HCT116 (cell line): ENCODE data around the gene MAML1. TPM values are rescaled to one million over a fixed set of nuclear protein-coding genes. Genes with fewer than 3 reads are reported as not detected.

ENCODE experiments used
- ATAC-seq: fragments of 200-7000 bp; cut with Tn5 transposase; 2 replicates; pipeline ENCODE4 v1.9.1; 2020; ENCODE audit warnings: mild to moderate bottlenecking, moderate library complexity
- BruUV-seq: library from RNA; stranded (reverse); fragments of 400-500 nt; replicated peaks from 2 replicates; lab custom pipeline; 2021; lab: Mats Ljungman, UMichigan
- CTCF ChIA-PET: fragments of 300-600 bp; sonication (Branson Sonifier 250); formaldehyde crosslinking; loops from one replicate; lab custom pipeline; 2021; ENCODE audit warnings: antibody characterized with exemption; lab: Charles Lee
- POLR2A ChIA-PET: fragments of 300-600, 350-600 bp; sonication (Branson Sonifier 250); formaldehyde crosslinking; loops from one replicate; lab custom pipeline; 2021; ENCODE audit warnings: antibody characterized with exemption; lab: Charles Lee
- RAD21 ChIA-PET, 2 experiments: fragments of 300-600 bp; sonication (Branson Sonifier 250); formaldehyde crosslinking; loops; one replicate each; lab custom pipeline; 2023; ENCODE audit warnings: low total read pairs in 2 of 2; ENCODE audit not compliant: uncharacterized antibody in 2 of 2, unreplicated experiment in 2 of 2, low non-redundant PET in 1 of 2; lab: Charles Lee
- DNase-seq: peaks from one replicate; pipeline ENCODE4 v3.0.0-alpha.2; 2010; ENCODE audit warnings: low read depth, low spot score
- H2AFZ ChIP-seq: fragments of 200-600 bp; shearing (Covaris generic), sonication (generic); 2 replicates; pipeline ENCODE4 v1.6.1; 2017; ENCODE audit warnings: low read depth, mixed run types, mixed read lengths, antibody characterized with exemption, low read length; ENCODE audit not compliant: poor library complexity, severe bottlenecking
- H3K27ac ChIP-seq: 2 replicates; pipeline ENCODE4 v1.5.1; 2012; ENCODE audit warnings: low read depth, low read length
- H3K27me3 ChIP-seq: fragments of 200-600 bp; sonication (generic); 2 replicates; pipeline ENCODE4 v1.6.1; 2016; ENCODE audit warnings: mixed run types, low read length, mixed read lengths; ENCODE audit not compliant: insufficient read depth
- H3K36me3 ChIP-seq, 2 experiments: fragments of 200-500 bp in 1 of 2; fragments of 200-600 bp in 1 of 2; sonication (Bioruptor generic) in 1 of 2; sonication (generic) in 1 of 2; 2 replicates each; pipeline versions ENCODE4 v1.5.1 to v1.6.1; 2014 to 2016; ENCODE audit warnings: low read length in 2 of 2, inconsistent platforms in 1 of 2, mixed read lengths in 1 of 2, mixed run types in 1 of 2; ENCODE audit not compliant: insufficient read depth in 2 of 2, control insufficient read depth in 1 of 2
- H3K4me1 ChIP-seq, 2 experiments: fragments of 200-600 bp in 1 of 2; sonication (generic) in 1 of 2; 2 replicates each; pipeline versions ENCODE4 v1.5.1 to v1.6.1; 2012 to 2017; ENCODE audit warnings: low read length in 2 of 2, inconsistent platforms in 1 of 2, mild to moderate bottlenecking in 1 of 2, mixed read lengths in 1 of 2, mixed run types in 1 of 2, moderate library complexity in 1 of 2; ENCODE audit not compliant: insufficient read depth in 2 of 2, control insufficient read depth in 1 of 2
- H3K4me2 ChIP-seq: fragments of 200-600 bp; sonication (generic); 2 replicates; pipeline ENCODE4 v1.6.1; 2017; ENCODE audit warnings: mixed run types, low read length, mixed read lengths
- H3K4me3 ChIP-seq, 2 experiments: fragments of 200-600 bp in 1 of 2; sonication (generic) in 1 of 2; replicated peaks in 1 of 2; 2 replicates each; pipeline ENCODE4 v1.5.1; 2011 to 2016; ENCODE audit warnings: low read length in 2 of 2, control low read depth in 1 of 2, low read depth in 1 of 2, mild to moderate bottlenecking in 1 of 2, mixed read lengths in 1 of 2, mixed run types in 1 of 2
- H3K79me2 ChIP-seq: fragments of 200-600 bp; sonication (generic); 2 replicates; pipeline ENCODE4 v1.6.1; 2017; ENCODE audit warnings: mild to moderate bottlenecking, mixed run types, low read length, moderate library complexity, mixed read lengths; ENCODE audit not compliant: insufficient read depth
- H3K9ac ChIP-seq: fragments of 200-600 bp; sonication (generic); 2 replicates; pipeline ENCODE4 v1.6.1; 2016; ENCODE audit warnings: low read length, mixed read lengths
- H3K9me2 ChIP-seq: fragments of 200-600 bp; sonication (generic), shearing (Covaris generic); 2 replicates; pipeline ENCODE4 v1.6.1; 2017; ENCODE audit warnings: mixed run types, mild to moderate bottlenecking, moderate library complexity; ENCODE audit not compliant: insufficient read depth
- H3K9me3 ChIP-seq, 2 experiments: fragments of 200-500 bp in 1 of 2; fragments of 200-600 bp in 1 of 2; sonication (Bioruptor generic) in 1 of 2; sonication (generic) in 1 of 2; 2 replicates each; pipeline ENCODE4 v1.6.1; 2014 to 2017; ENCODE audit warnings: low read length in 2 of 2, mixed read lengths in 2 of 2, inconsistent platforms in 1 of 2, low read depth in 1 of 2, mild to moderate bottlenecking in 1 of 2, mixed run types in 1 of 2, moderate library complexity in 1 of 2; ENCODE audit not compliant: control insufficient read depth in 1 of 2, insufficient read depth in 1 of 2
- H4K20me1 ChIP-seq: fragments of 200-600 bp; sonication (generic), shearing (Covaris generic); 2 replicates; pipeline ENCODE4 v1.6.1; 2017; ENCODE audit warnings: mixed run types, mild to moderate bottlenecking, moderate library complexity; ENCODE audit not compliant: insufficient read depth
- CBX3 ChIP-seq: IDR thresholded peaks from 2 replicates; pipeline ENCODE4 v1.6.1; 2012; ENCODE audit warnings: low read depth
- CEBPB ChIP-seq: IDR thresholded peaks from 2 replicates; pipeline ENCODE4 v1.6.1; 2012; ENCODE audit warnings: low read depth
- EZH2 ChIP-seq: fragments of 200-600 bp; sonication (generic); IDR thresholded peaks from 2 replicates; pipeline ENCODE4 v1.6.1; 2017; ENCODE audit warnings: antibody characterized with exemption, mixed run types
- MAX ChIP-seq: IDR thresholded peaks from 2 replicates; pipeline ENCODE4 v1.6.1; 2012
- POLR2A ChIP-seq: IDR thresholded peaks from 2 replicates; pipeline ENCODE4 v1.7.0; 2011; ENCODE audit warnings: borderline replicate concordance; ENCODE audit not compliant: insufficient read depth, insufficient read length; ENCODE audit errors: extremely low read depth
- RAD21 ChIP-seq: IDR thresholded peaks from 2 replicates; pipeline ENCODE4 v1.6.1; 2012; ENCODE audit warnings: low read depth, mild to moderate bottlenecking
- SIN3A ChIP-seq: IDR thresholded peaks from 2 replicates; pipeline ENCODE4 v1.6.1; 2012; ENCODE audit warnings: low read depth
- TCF7L2 ChIP-seq: IDR thresholded peaks from 2 replicates; pipeline ENCODE4 v1.7.0; 2011; ENCODE audit warnings: borderline replicate concordance, inconsistent platforms; ENCODE audit not compliant: insufficient read depth, insufficient read length; ENCODE audit errors: extremely low read depth
- ZBTB33 ChIP-seq: IDR thresholded peaks from 2 replicates; pipeline ENCODE4 v1.6.1; 2011; ENCODE audit warnings: mild to moderate bottlenecking, low read length, moderate library complexity; ENCODE audit not compliant: insufficient replicate concordance; ENCODE audit errors: extremely low read depth
- ZNF274 ChIP-seq: fragments of 200-500 bp; sonication (Bioruptor generic); IDR thresholded peaks from 2 replicates; pipeline ENCODE4 v1.6.1; 2014; ENCODE audit warnings: mild to moderate bottlenecking, low read depth, low read length, inconsistent platforms
- intact Hi-C: fragments of 100-400 bp; cut with micrococcal nuclease; formaldehyde crosslinking; loops from 2 replicates; pipeline ENCODE4 v1.10.0; 2022
- total RNA-seq: library from RNA; stranded (reverse); gene quantifications from one replicate; pipeline ENCODE4 v1.2.1, GENCODE V29; 2021; ENCODE audit not compliant: unreplicated experiment

MAML1 gene
- total RNA-seq, 1 experiment from 2014 or later: 29.5 TPM

GRCh38 chr5:179766726-179767455 lies 34.3 kb downstream of the MAML1 start:
- ChIA-PET CTCF (no interaction called here), POLR2A (no interaction called here), RAD21 (no interaction called here)
- no peak for TF ChIP-seq MAX
- no peak for TF ChIP-seq ZBTB33
- TF ChIP-seq CEBPB: no peak
- no peak for TF ChIP-seq RAD21
- no peak for TF ChIP-seq EZH2
- TF ChIP-seq POLR2A: no peak
- TF ChIP-seq CBX3: no peak
- TF ChIP-seq ZNF274: no peak
- no peak for TF ChIP-seq SIN3A
- TF ChIP-seq TCF7L2: no peak
- H3K9me2 ChIP-seq: no peaks in the 10 kb centered on the region
- ATAC-seq: no peak
- peaks cover 30 to 31% of the 10 kb centered on the region in 2 experiments; a peak in 3 of 4 replicates for H3K36me3 ChIP-seq
- H3K79me2 ChIP-seq: peaks cover 59% of the 10 kb centered on the region
- no TSS peak for BruUV-seq
- H3K9me3 ChIP-seq: no peaks in the 10 kb centered on the region
- H3K4me3 ChIP-seq: no peak overlapping the region
- H3K4me1 ChIP-seq: peaks cover 11 to 25% of the 10 kb centered on the region in 2 experiments
- no peaks in the 10 kb centered on the region for H3K27me3 ChIP-seq
- no peak overlapping the region for H3K4me2 ChIP-seq
- no peak overlapping the region for H3K9ac ChIP-seq
- intact Hi-C loops: loop anchor here (10.0 kb wide), 1 partner anchor 218 kb away; no protein-coding TSS in a partner anchor
- H4K20me1 ChIP-seq: peaks cover 9% of the 10 kb centered on the region; the same call in 1 of the 2 replicates
- no peak for DNase-seq
- H3K27ac ChIP-seq: no peak overlapping the region
- no peak overlapping the region for H2AFZ ChIP-seq
